ENCODE data around the gene CASS4.

GRCh38 chr20:56433880-56434255 is 21.8 kb downstream of the CASS4 start:
- TF ChIP-seq CTCF (IDR thresholded peaks at IDR 0.05) (no peak), POLR2A (IDR thresholded peaks at IDR 0.05) (no peak)
